H9 (cell line): ENCODE data around the gene HAVCR1. TPM values are rescaled to one million over a fixed set of nuclear protein-coding genes. Genes with fewer than 3 reads are reported as not detected.

Experiments used
- DNase-seq: peaks from one replicate; pipeline ENCODE4 v3.0.0-alpha.2; 2017
- H2AFZ ChIP-seq: one replicate; pipeline ENCODE4 v1.6.1; 2013; ENCODE audit warnings: mild to moderate bottlenecking, low read length, control low read depth, moderate library complexity
- H2AK5ac ChIP-seq: 2 replicates; pipeline ENCODE4 v1.6.1; 2013; ENCODE audit warnings: low read length, control low read depth, mixed read lengths; ENCODE audit not compliant: insufficient read length
- H2BK120ac ChIP-seq: one replicate; pipeline ENCODE4 v1.6.1; 2013; ENCODE audit warnings: low read depth, mild to moderate bottlenecking, low read length, control low read depth, inconsistent platforms; ENCODE audit not compliant: poor library complexity, severe bottlenecking
- H2BK12ac ChIP-seq: 2 replicates; pipeline ENCODE4 v1.6.1; 2013; ENCODE audit warnings: low read length, control low read depth, mixed read lengths, low read depth; ENCODE audit not compliant: insufficient read length
- H2BK15ac ChIP-seq: 2 replicates; pipeline ENCODE4 v1.6.1; 2013; ENCODE audit warnings: low read depth, low read length, control low read depth
- H2BK20ac ChIP-seq: one replicate; pipeline ENCODE4 v1.6.1; 2013; ENCODE audit warnings: low read depth, mild to moderate bottlenecking, low read length, control low read depth, inconsistent platforms; ENCODE audit not compliant: poor library complexity, severe bottlenecking
- H2BK5ac ChIP-seq: 2 replicates; pipeline ENCODE4 v1.6.1; 2013; ENCODE audit warnings: low read length, control low read depth, mixed read lengths; ENCODE audit not compliant: insufficient read length
- H3K14ac ChIP-seq: 2 replicates; pipeline ENCODE4 v1.6.1; 2013; ENCODE audit warnings: low read length, control low read depth; ENCODE audit not compliant: insufficient read depth
- H3K18ac ChIP-seq: 2 replicates; pipeline ENCODE4 v1.6.1; 2013; ENCODE audit warnings: low read depth, mild to moderate bottlenecking, mixed read lengths, low read length, control low read depth; ENCODE audit not compliant: insufficient read length
- H3K23ac ChIP-seq: 2 replicates; pipeline ENCODE4 v1.6.1; 2013; ENCODE audit warnings: low read length, control low read depth, mixed read lengths, low read depth; ENCODE audit not compliant: insufficient read length
- H3K23me2 ChIP-seq: 2 replicates; pipeline ENCODE4 v1.6.1; 2013; ENCODE audit warnings: low read depth, mild to moderate bottlenecking, mixed read lengths, low read length, control low read depth; ENCODE audit not compliant: insufficient read length, poor library complexity, severe bottlenecking
- H3K27ac ChIP-seq: 2 replicates; pipeline ENCODE4 v1.5.1; 2013; ENCODE audit warnings: low read length, control low read depth, mixed read lengths, low read depth; ENCODE audit not compliant: insufficient read length
- H3K27me3 ChIP-seq: 2 replicates; pipeline ENCODE4 v1.6.1; 2013; ENCODE audit warnings: low read length, control low read depth, inconsistent platforms; ENCODE audit not compliant: insufficient read depth
- H3K4ac ChIP-seq: 2 replicates; pipeline ENCODE4 v1.6.1; 2013; ENCODE audit warnings: low read depth, mild to moderate bottlenecking, control low read depth, inconsistent platforms, low read length, moderate library complexity
- H3K4me1 ChIP-seq: 2 replicates; pipeline ENCODE4 v1.6.1; 2013; ENCODE audit warnings: low read length, control low read depth, inconsistent platforms; ENCODE audit not compliant: insufficient read depth
- H3K4me2 ChIP-seq: 2 replicates; pipeline ENCODE4 v1.6.1; 2013; ENCODE audit warnings: low read length, control low read depth, mixed read lengths; ENCODE audit not compliant: insufficient read length, insufficient read depth
- H3K56ac ChIP-seq: 2 replicates; pipeline ENCODE4 v1.6.1; 2013; ENCODE audit warnings: low read depth, mild to moderate bottlenecking, mixed read lengths, low read length, control low read depth; ENCODE audit not compliant: insufficient read length
- H3K79me1 ChIP-seq: 2 replicates; pipeline ENCODE4 v1.6.1; 2013; ENCODE audit warnings: low read depth, mild to moderate bottlenecking, moderate library complexity, low read length, control low read depth, inconsistent platforms; ENCODE audit not compliant: insufficient read depth, poor library complexity, severe bottlenecking
- H3K79me2 ChIP-seq: 2 replicates; pipeline ENCODE4 v1.6.1; 2013; ENCODE audit warnings: low read length, control low read depth, inconsistent platforms; ENCODE audit not compliant: insufficient read depth
- H3K9ac ChIP-seq: 2 replicates; pipeline ENCODE4 v1.6.1; 2013; ENCODE audit warnings: low read length, control low read depth, mixed read lengths; ENCODE audit not compliant: insufficient read length; ENCODE audit errors: extremely low read depth
- H3K9me3 ChIP-seq: one replicate; pipeline ENCODE4 v1.6.1; 2013; ENCODE audit warnings: low read depth, low read length, inconsistent platforms; ENCODE audit not compliant: control insufficient read depth
- H3T11ph ChIP-seq: one replicate; pipeline ENCODE4 v1.6.1; 2013; ENCODE audit warnings: mild to moderate bottlenecking, low read length, control low read depth, inconsistent platforms
- H4K20me1 ChIP-seq: one replicate; pipeline ENCODE4 v1.6.1; 2013; ENCODE audit not compliant: control insufficient read depth, insufficient read length, insufficient read depth
- H4K5ac ChIP-seq: 2 replicates; pipeline ENCODE4 v1.6.1; 2013; ENCODE audit warnings: low read depth, mild to moderate bottlenecking, mixed read lengths, low read length, control low read depth; ENCODE audit not compliant: insufficient read length
- H4K8ac ChIP-seq: replicated peaks from 2 replicates; pipeline ENCODE4 v1.6.1; 2013; ENCODE audit warnings: low read length, control low read depth, mixed read lengths, low read depth; ENCODE audit not compliant: insufficient read length
- H4K91ac ChIP-seq: 2 replicates; pipeline ENCODE4 v1.6.1; 2013; ENCODE audit warnings: low read depth, mild to moderate bottlenecking, moderate library complexity, mixed read lengths, low read length, control low read depth; ENCODE audit not compliant: insufficient read length
- H3K27ac Mint-ChIP-seq, 3 experiments: 2 replicates in 2 of 3; 3 replicates in 1 of 3; pipeline ENCODE4 v1.8.0; 2020 to 2021; ENCODE audit warnings: mixed read lengths in 3 of 3, mild to moderate bottlenecking in 1 of 3, moderate library complexity in 1 of 3
- H3K27me3 Mint-ChIP-seq: 2 replicates; pipeline ENCODE4 v1.8.0; 2021; ENCODE audit warnings: low read depth, mild to moderate bottlenecking, moderate library complexity, mixed read lengths
- H3K36me3 Mint-ChIP-seq, 3 experiments: 2 replicates in 2 of 3; 3 replicates in 1 of 3; pipeline ENCODE4 v1.8.0; 2020 to 2021; ENCODE audit warnings: low read depth in 3 of 3, mixed read lengths in 3 of 3; ENCODE audit not compliant: insufficient read depth in 1 of 3
- H3K4me1 Mint-ChIP-seq, 2 experiments: 2 replicates each; pipeline ENCODE4 v1.8.0; 2020; ENCODE audit warnings: mixed read lengths in 2 of 2
- H3K4me3 Mint-ChIP-seq, 2 experiments: 2 replicates in 1 of 2; 3 replicates in 1 of 2; pipeline ENCODE4 v1.8.0; 2020 to 2021; ENCODE audit warnings: mild to moderate bottlenecking in 2 of 2, mixed read lengths in 2 of 2, moderate library complexity in 1 of 2
- H3K9me3 Mint-ChIP-seq, 2 experiments: 2 replicates in 1 of 2; 3 replicates in 1 of 2; pipeline ENCODE4 v1.8.0; 2020; ENCODE audit warnings: mild to moderate bottlenecking in 2 of 2, mixed read lengths in 2 of 2, moderate library complexity in 1 of 2
- WGBS: extraction: QIAGEN DNeasy Blood & Tissue Kit; methylation state at CpG from one replicate; pipeline ENCODE4 v1.1.7; 2013; ENCODE audit warnings: missing lambda C conversion rate, low lambda C conversion rate, mixed read lengths; ENCODE audit not compliant: insufficient read length; ENCODE audit errors: extremely low coverage; 5-methylcytosine and 5-hydroxymethylcytosine counted together
- total RNA-seq: library from RNA; stranded (reverse); gene quantifications from 2 replicates; pipeline ENCODE4 v1.2.1, GENCODE V29; 2021
- TF ChIP-seq, protein P1 (sequence below): fragments of 200-600 bp; sonication (generic); conservative IDR thresholded peaks from 3 replicates; pipeline ENCODE4 v1.8.0; 2021; ENCODE audit warnings: antibody characterized with exemption, mild to moderate bottlenecking

The HAVCR1 gene
- total RNA-seq, 1 experiment from 2014 or later: not detected

DNA sequence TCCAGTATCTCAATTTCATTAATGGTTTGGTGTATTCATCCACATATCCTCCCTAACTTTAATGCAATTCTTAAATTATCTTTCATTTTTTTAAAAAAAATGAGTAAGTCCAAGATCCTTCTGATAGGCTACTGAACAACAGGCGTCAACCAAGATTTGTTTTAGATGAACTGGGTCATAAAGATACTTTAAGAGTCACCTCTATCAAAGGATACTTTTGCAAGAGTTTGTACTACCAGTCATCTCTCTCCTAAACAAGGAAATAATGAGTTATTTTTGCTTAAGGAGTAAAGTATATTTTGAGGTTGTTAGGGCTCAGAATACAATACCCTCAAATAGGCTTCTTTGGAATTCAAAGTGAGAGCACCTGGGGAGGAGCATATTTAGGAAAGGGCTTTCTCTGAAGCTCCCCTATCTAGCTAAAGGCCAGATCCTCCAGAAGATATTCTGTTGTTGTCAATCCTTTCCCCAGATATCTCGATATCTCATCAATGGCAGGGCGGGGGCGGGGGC, 25.8 kb downstream of the HAVCR1 start:
- H4K8ac ChIP-seq: no peak overlapping the region
- no peak for DNase-seq
- no peak overlapping the region for H2BK120ac ChIP-seq
- no peaks in the 10 kb centered on the region for H3K23me2 ChIP-seq
- no CpG with 5 or more reads among the region's 4 CpGs for WGBS
- no peak overlapping the region for H4K91ac ChIP-seq
- H3K27me3 Mint-ChIP-seq: no peaks in the 10 kb centered on the region; the same call in 1 of the 2 replicates
- no peak overlapping the region for H3T11ph ChIP-seq
- H3K79me1 ChIP-seq: no peaks in the 10 kb centered on the region
- no peaks in the 10 kb centered on the region for H3K4me1 ChIP-seq
- H3K9me3 ChIP-seq: no peaks in the 10 kb centered on the region
- H3K23ac ChIP-seq: no peak overlapping the region
- H3K27ac ChIP-seq: no peak overlapping the region
- H3K27me3 ChIP-seq: no peaks in the 10 kb centered on the region
- no peaks in the 10 kb centered on the region; a peak in 1 of 7 replicates for H3K36me3 Mint-ChIP-seq
- H3K9ac ChIP-seq: no peak overlapping the region
- TF ChIP-seq, protein P1, sequence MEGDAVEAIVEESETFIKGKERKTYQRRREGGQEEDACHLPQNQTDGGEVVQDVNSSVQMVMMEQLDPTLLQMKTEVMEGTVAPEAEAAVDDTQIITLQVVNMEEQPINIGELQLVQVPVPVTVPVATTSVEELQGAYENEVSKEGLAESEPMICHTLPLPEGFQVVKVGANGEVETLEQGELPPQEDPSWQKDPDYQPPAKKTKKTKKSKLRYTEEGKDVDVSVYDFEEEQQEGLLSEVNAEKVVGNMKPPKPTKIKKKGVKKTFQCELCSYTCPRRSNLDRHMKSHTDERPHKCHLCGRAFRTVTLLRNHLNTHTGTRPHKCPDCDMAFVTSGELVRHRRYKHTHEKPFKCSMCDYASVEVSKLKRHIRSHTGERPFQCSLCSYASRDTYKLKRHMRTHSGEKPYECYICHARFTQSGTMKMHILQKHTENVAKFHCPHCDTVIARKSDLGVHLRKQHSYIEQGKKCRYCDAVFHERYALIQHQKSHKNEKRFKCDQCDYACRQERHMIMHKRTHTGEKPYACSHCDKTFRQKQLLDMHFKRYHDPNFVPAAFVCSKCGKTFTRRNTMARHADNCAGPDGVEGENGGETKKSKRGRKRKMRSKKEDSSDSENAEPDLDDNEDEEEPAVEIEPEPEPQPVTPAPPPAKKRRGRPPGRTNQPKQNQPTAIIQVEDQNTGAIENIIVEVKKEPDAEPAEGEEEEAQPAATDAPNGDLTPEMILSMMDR: no peak
- no peak overlapping the region for H3K18ac ChIP-seq
- no peak overlapping the region for H3K4me3 Mint-ChIP-seq
- H2AFZ ChIP-seq: no peak overlapping the region
- H3K4ac ChIP-seq: no peak overlapping the region
- H2BK12ac ChIP-seq: no peak overlapping the region
- peaks cover 20 to 26% of the 10 kb centered on the region in 2 experiments for H3K4me1 Mint-ChIP-seq
- no peak overlapping the region for H3K4me2 ChIP-seq
- H3K27ac Mint-ChIP-seq: no peak overlapping the region
- no peak overlapping the region for H2AK5ac ChIP-seq
- no peak overlapping the region for H4K5ac ChIP-seq
- H2BK5ac ChIP-seq: no peak overlapping the region
- H3K79me2 ChIP-seq: no peaks in the 10 kb centered on the region
- H2BK15ac ChIP-seq: no peak overlapping the region
- no peaks in the 10 kb centered on the region for H3K9me3 Mint-ChIP-seq
- no peak overlapping the region for H3K56ac ChIP-seq
- H4K20me1 ChIP-seq: no peaks in the 10 kb centered on the region
- no peak overlapping the region for H3K14ac ChIP-seq
- no peak overlapping the region for H2BK20ac ChIP-seq
